ENCODE measurements around the gene IFT122.

DNA sequence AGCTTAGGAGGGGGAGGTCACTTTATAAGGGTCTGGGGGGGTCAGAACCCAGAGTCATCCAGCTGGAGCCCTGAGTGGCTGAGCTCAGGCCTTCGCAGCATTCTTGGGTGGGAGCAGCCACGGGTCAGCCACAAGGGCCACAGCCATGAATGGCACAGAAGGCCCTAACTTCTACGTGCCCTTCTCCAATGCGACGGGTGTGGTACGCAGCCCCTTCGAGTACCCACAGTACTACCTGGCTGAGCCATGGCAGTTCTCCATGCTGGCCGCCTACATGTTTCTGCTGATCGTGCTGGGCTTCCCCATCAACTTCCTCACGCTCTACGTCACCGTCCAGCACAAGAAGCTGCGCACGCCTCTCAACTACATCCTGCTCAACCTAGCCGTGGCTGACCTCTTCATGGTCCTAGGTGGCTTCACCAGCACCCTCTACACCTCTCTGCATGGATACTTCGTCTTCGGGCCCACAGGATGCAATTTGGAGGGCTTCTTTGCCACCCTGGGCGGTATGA is 88.6 kb downstream of the IFT122 start, which contains the start of gene RHO:
- TF ChIP-seq CTCF (IDR thresholded peaks at IDR 0.05) (no peak), POLR2A (IDR thresholded peaks at IDR 0.05) (no peak)

Measured in testis (tissue), 2 donors.